HEK293T (cell line): ENCODE data around the gene NECAB2.

ENCODE experiments used
- ARNT ChIP-seq: fragments of 450-650 bp; IDR thresholded peaks from 2 replicates; pipeline ENCODE4 v1.6.1; 2017; ENCODE audit warnings: mild to moderate bottlenecking
- BHLHE40 ChIP-seq: fragments of 450-650 bp; IDR thresholded peaks from 2 replicates; pipeline ENCODE4 v1.6.1; 2016; ENCODE audit warnings: mild to moderate bottlenecking, moderate library complexity, borderline replicate concordance
- CTBP1 ChIP-seq: fragments of 450-650 bp; IDR thresholded peaks from 2 replicates; pipeline ENCODE4 v1.6.1; 2016; ENCODE audit warnings: borderline replicate concordance
- ELF4 ChIP-seq: fragments of 450-650 bp; IDR thresholded peaks from 2 replicates; pipeline ENCODE4 v1.6.1; 2017; ENCODE audit warnings: antibody characterized with exemption
- FOXM1 ChIP-seq: fragments of 450-650 bp; IDR thresholded peaks from 2 replicates; pipeline ENCODE4 v1.6.1; 2017; ENCODE audit warnings: mild to moderate bottlenecking, borderline replicate concordance
- HDGF ChIP-seq: fragments of 450-650 bp; IDR thresholded peaks from 2 replicates; pipeline ENCODE4 v1.6.1; 2017; ENCODE audit warnings: antibody characterized with exemption, borderline replicate concordance
- L3MBTL2 ChIP-seq: fragments of 450-650 bp; conservative IDR thresholded peaks from 2 replicates; pipeline ENCODE4 v1.6.1; 2016; ENCODE audit warnings: mild to moderate bottlenecking
- PKNOX1 ChIP-seq: fragments of 450-650 bp; IDR thresholded peaks from 2 replicates; pipeline ENCODE4 v1.6.1; 2016
- SP1 ChIP-seq: fragments of 450-650 bp; IDR thresholded peaks from 2 replicates; pipeline ENCODE4 v1.6.1; 2017
- TARDBP ChIP-seq: fragments of 450-650 bp; IDR thresholded peaks from 2 replicates; pipeline ENCODE4 v1.6.1; 2016
- ZNF384 ChIP-seq: fragments of 450-650 bp; IDR thresholded peaks from 2 replicates; pipeline ENCODE4 v1.6.1; 2016

- TF ChIP-seq CTBP1 (no peak), BHLHE40 (no peak), SP1 (no peak), HDGF (no peak), FOXM1 (no peak), PKNOX1 (no peak), ARNT (no peak), ZNF384 (no peak), TARDBP (no peak), ELF4 (no peak), L3MBTL2 (no peak)
Observed at GRCh38 chr16:83998091-83998490, 30.0 kb downstream of the NECAB2 start.
